Skeletal muscle satellite cell (primary cell): ENCODE results near the gene IGF2BP3.

Experiments
- H3K27me3 ChIP-seq: 2 replicates; pipeline ENCODE4 v1.7.0; 2013; ENCODE audit warnings: low read length; ENCODE audit not compliant: control insufficient read depth, insufficient read depth
- H3K36me3 ChIP-seq: 2 replicates; pipeline ENCODE4 v1.7.0; 2013; ENCODE audit warnings: mild to moderate bottlenecking, control low read depth, low read length; ENCODE audit not compliant: insufficient read depth
- H3K4me1 ChIP-seq: 2 replicates; pipeline ENCODE4 v1.7.0; 2013; ENCODE audit warnings: low read length; ENCODE audit not compliant: control insufficient read depth, insufficient read depth
- H3K4me2 ChIP-seq: 2 replicates; pipeline ENCODE4 v1.7.0; 2013; ENCODE audit warnings: mild to moderate bottlenecking, low read length
- H3K4me3 ChIP-seq: 2 replicates; pipeline ENCODE4 v1.7.0; 2013; ENCODE audit warnings: low read length
- H3K9ac ChIP-seq: 2 replicates; pipeline ENCODE4 v1.7.0; 2013; ENCODE audit warnings: mild to moderate bottlenecking, low read depth, low read length, moderate library complexity
- H3K9me3 ChIP-seq: replicated peaks from 2 replicates; pipeline ENCODE4 v1.7.0; 2013; ENCODE audit warnings: mild to moderate bottlenecking, control low read depth, low read length

Gene IGF2BP3

GRCh38 chr7:23299770-23300300, 170.5 kb downstream of the IGF2BP3 start:
- Histone ChIP-seq H3K9me3 (no peaks in the 10 kb centered on the region), H3K4me3 (peak overlapping the region; percentile 96)

GRCh38 chr7:23298885-23299769, 171.2 kb downstream of the IGF2BP3 start, which contains the start of gene MALSU1:
MALSU1 (plus strand) TSS chr7:23299339; CDS start chr7:23299353, 14 bp downstream.
- Histone ChIP-seq H3K4me1 (peaks cover 19% of the 10 kb centered on the region), H3K4me2 (peak within 1 kb of the TSS; percentile 84), H3K36me3 (peaks cover 9% of the 10 kb centered on the region), H3K27me3 (no peaks in the 10 kb centered on the region), H3K4me3 (peak within 1 kb of the TSS; percentile 96), H3K9me3 (no peaks in the 10 kb centered on the region), H3K9ac (peak within 1 kb of the TSS; percentile 93)

More at GRCh38 chr7:23299770-23300300, 170.5 kb downstream of the IGF2BP3 start:
- peaks cover 19% of the 10 kb centered on the region for H3K4me1 ChIP-seq
- no peaks in the 10 kb centered on the region for H3K27me3 ChIP-seq
- peaks cover 9% of the 10 kb centered on the region for H3K36me3 ChIP-seq
- H3K9ac ChIP-seq, result peak overlapping the region; percentile 93
- H3K4me2 ChIP-seq, result peak overlapping the region; percentile 84

GRCh38 chr7:23298141-23298881, 172.0 kb downstream of the IGF2BP3 start:
- Histone ChIP-seq H3K4me2 (peak overlapping the region; percentile 84), H3K27me3 (no peaks in the 10 kb centered on the region), H3K36me3 (peaks cover 8% of the 10 kb centered on the region), H3K4me3 (peak overlapping the region; percentile 96), H3K4me1 (peaks cover 19% of the 10 kb centered on the region), H3K9me3 (no peaks in the 10 kb centered on the region), H3K9ac (peak overlapping the region; percentile 93)

GRCh38 chr7:23295401-23295697, 174.9 kb downstream of the IGF2BP3 start:
- Histone ChIP-seq H3K9me3 (no peaks in the 10 kb centered on the region), H3K36me3 (no peaks in the 10 kb centered on the region), H3K4me3 (no peak overlapping the region), H3K4me1 (peaks cover 13% of the 10 kb centered on the region), H3K27me3 (no peaks in the 10 kb centered on the region), H3K4me2 (no peak overlapping the region), H3K9ac (no peak overlapping the region)

GRCh38 chr7:23294549-23295400, 175.5 kb downstream of the IGF2BP3 start:
- no peaks in the 10 kb centered on the region for H3K9me3 ChIP-seq
- H3K4me3 ChIP-seq, result no peak overlapping the region
- no peak overlapping the region for H3K9ac ChIP-seq

GRCh38 chr7:23293500-23294073, 176.7 kb downstream of the IGF2BP3 start:
- no peak overlapping the region for H3K4me3 ChIP-seq
- H3K36me3 ChIP-seq, result no peaks in the 10 kb centered on the region
- H3K4me1 ChIP-seq, result peaks cover 8% of the 10 kb centered on the region
- no peak overlapping the region for H3K9ac ChIP-seq
- H3K4me2 ChIP-seq, result no peak overlapping the region
- H3K27me3 ChIP-seq, result no peaks in the 10 kb centered on the region
- H3K9me3 ChIP-seq, result no peaks in the 10 kb centered on the region

More at GRCh38 chr7:23294549-23295400, 175.5 kb downstream of the IGF2BP3 start:
- H3K4me1 ChIP-seq, result peaks cover 13% of the 10 kb centered on the region
- no peaks in the 10 kb centered on the region for H3K36me3 ChIP-seq
- H3K4me2 ChIP-seq, result no peak overlapping the region
- H3K27me3 ChIP-seq, result no peaks in the 10 kb centered on the region

GRCh38 chr7:23292623-23293022, 177.7 kb downstream of the IGF2BP3 start:
- no peaks in the 10 kb centered on the region for H3K9me3 ChIP-seq
- no peaks in the 10 kb centered on the region for H3K27me3 ChIP-seq
- H3K4me2 ChIP-seq, result no peak overlapping the region
- H3K4me1 ChIP-seq, result no peaks in the 10 kb centered on the region
- no peaks in the 10 kb centered on the region for H3K36me3 ChIP-seq
- no peak overlapping the region for H3K4me3 ChIP-seq
- no peak overlapping the region for H3K9ac ChIP-seq

GRCh38 chr7:23291957-23292560, 178.2 kb downstream of the IGF2BP3 start:
- H3K9me3 ChIP-seq, result no peaks in the 10 kb centered on the region

GRCh38 chr7:23290993-23291392, 179.3 kb downstream of the IGF2BP3 start:
- H3K9me3 ChIP-seq, result no peaks in the 10 kb centered on the region
- H3K27me3 ChIP-seq, result no peaks in the 10 kb centered on the region
- no peaks in the 10 kb centered on the region for H3K4me1 ChIP-seq

More at GRCh38 chr7:23291957-23292560, 178.2 kb downstream of the IGF2BP3 start:
- no peak overlapping the region for H3K9ac ChIP-seq
- no peaks in the 10 kb centered on the region for H3K4me1 ChIP-seq
- no peaks in the 10 kb centered on the region for H3K27me3 ChIP-seq
- H3K4me2 ChIP-seq, result no peak overlapping the region
- H3K36me3 ChIP-seq, result no peaks in the 10 kb centered on the region
- no peak overlapping the region for H3K4me3 ChIP-seq

GRCh38 chr7:23287612-23288011, 182.7 kb downstream of the IGF2BP3 start:
- H3K9ac ChIP-seq, result no peak overlapping the region
- no peaks in the 10 kb centered on the region for H3K36me3 ChIP-seq
- H3K4me3 ChIP-seq, result no peak overlapping the region
- H3K4me1 ChIP-seq, result no peaks in the 10 kb centered on the region
- H3K4me2 ChIP-seq, result no peak overlapping the region
- no peaks in the 10 kb centered on the region for H3K9me3 ChIP-seq
- H3K27me3 ChIP-seq, result no peaks in the 10 kb centered on the region

More at GRCh38 chr7:23290993-23291392, 179.3 kb downstream of the IGF2BP3 start:
- Histone ChIP-seq H3K4me3 (no peak overlapping the region), H3K36me3 (no peaks in the 10 kb centered on the region), H3K4me2 (no peak overlapping the region), H3K9ac (no peak overlapping the region)
